ENCODE results near the gene PAQR3. TPM values are rescaled to one million over a fixed set of nuclear protein-coding genes. Genes with fewer than 3 reads are reported as not detected.
"Not testable (repeated sequence)": the region's sequence is repeated elsewhere in the genome, so short reads cannot be mapped to it uniquely, and the experiment has no call there.

The PAQR3 gene
- total and polyA plus RNA-seq, 3 experiments from 2014 or later: 7.4 to 11.8 (median 11.1) TPM

DNA sequence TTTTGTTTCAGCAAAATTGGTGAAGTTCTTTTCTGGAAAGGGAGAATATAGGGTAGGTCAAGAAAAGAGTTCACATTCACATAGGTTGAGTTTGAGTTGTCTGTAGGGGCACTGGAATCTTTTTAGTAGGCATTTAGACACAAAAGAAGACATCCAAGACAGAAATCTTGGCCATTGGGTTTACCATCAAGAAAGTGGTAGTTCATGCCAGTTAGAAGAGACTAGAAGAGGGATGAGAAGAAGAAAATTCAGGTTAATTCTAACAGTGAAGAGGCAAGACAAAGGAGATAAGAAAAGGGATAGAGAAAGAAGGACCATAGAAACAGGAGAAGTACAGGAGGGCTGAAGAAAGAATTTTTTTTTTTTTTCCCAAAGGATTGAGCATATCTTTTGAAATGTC lies 39.9 kb downstream of the PAQR3 start:
- ChIA-PET CTCF (no interaction called here), POLR2A (no interaction called here)
- peaks cover 1 to 4% (median 3%) of the 10 kb centered on the region in 3 donors for H3K36me3 Mint-ChIP-seq
- H3K4me3 ChIP-seq (ENCODE audit: low read length): no peak overlapping the region
- no peak overlapping the region for H3K27ac ChIP-seq (ENCODE audit: low read depth, low read length)
- H3K4me1 Mint-ChIP-seq: no peaks in the 10 kb centered on the region
- H3K9me3 ChIP-seq (ENCODE audit: low read length): no peaks in the 10 kb centered on the region
- no peaks in the 10 kb centered on the region for H3K36me3 ChIP-seq (ENCODE audit: insufficient read depth, low read length)
- no peak overlapping the region for H3K4me3 Mint-ChIP-seq
- H3K27me3 ChIP-seq (ENCODE audit: insufficient read depth, low read length, poor library complexity, severe bottlenecking): no peaks in the 10 kb centered on the region
- H3K27me3 Mint-ChIP-seq: no peaks in the 10 kb centered on the region
- no peaks in the 10 kb centered on the region for H3K9me3 Mint-ChIP-seq
- no peak overlapping the region for H3K27ac Mint-ChIP-seq
- DNase-seq: no peak
- no peaks in the 10 kb centered on the region for H3K4me1 ChIP-seq (ENCODE audit: insufficient read depth, low read length)

- H3K27me3 ChIP-seq (ENCODE audit: insufficient read depth, low read length, poor library complexity, severe bottlenecking): no peaks in the 10 kb centered on the region
- Mint-ChIP-seq H3K27ac (no peak overlapping the region), H3K4me3 (peak overlapping the region in 1 of 7 donors; percentile 17)
Observed at GRCh38 chr4:78889955-78890354, 49.3 kb downstream of the PAQR3 start.

DNA sequence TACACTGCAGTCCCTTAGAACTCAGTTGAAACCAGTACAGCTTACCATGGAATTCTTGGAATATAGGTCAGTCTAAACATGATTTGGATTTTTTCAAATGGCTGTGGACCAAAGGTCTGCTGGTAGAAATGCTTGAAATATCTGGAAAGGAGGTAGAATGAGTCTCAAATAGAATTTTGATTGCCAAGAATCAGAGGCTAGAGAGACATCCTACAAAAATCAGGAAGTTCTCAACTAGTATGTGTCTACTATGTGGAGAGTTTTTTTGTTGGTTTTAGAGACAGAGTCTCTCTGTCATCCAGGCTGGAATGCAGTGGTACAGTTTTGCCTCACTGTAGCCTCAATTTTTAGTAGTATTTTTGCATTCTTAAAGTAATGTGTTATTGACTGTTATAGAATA lies 53.6 kb downstream of the PAQR3 start:
- peaks cover 6 to 8% (median 6%) of the 10 kb centered on the region in 3 donors for H3K4me1 Mint-ChIP-seq
- no peaks in the 10 kb centered on the region for H3K9me3 Mint-ChIP-seq
- ChIA-PET CTCF (no interaction called here), POLR2A (no interaction called here)
- H3K4me3 Mint-ChIP-seq: no peak overlapping the region
- H3K9me3 ChIP-seq (ENCODE audit: low read length): no peaks in the 10 kb centered on the region
- no peak overlapping the region for H3K4me3 ChIP-seq (ENCODE audit: low read length)
- peak overlapping the region in 1 of 8 donors; percentile 42 for H3K27ac Mint-ChIP-seq
- peaks cover 5 to 21% (median 7%) of the 10 kb centered on the region in 3 donors for H3K36me3 Mint-ChIP-seq
- no peaks in the 10 kb centered on the region for H3K36me3 ChIP-seq (ENCODE audit: insufficient read depth, low read length)
- no peak for DNase-seq
- no peaks in the 10 kb centered on the region for H3K27me3 ChIP-seq (ENCODE audit: insufficient read depth, low read length, poor library complexity, severe bottlenecking)
- no peaks in the 10 kb centered on the region for H3K27me3 Mint-ChIP-seq
- H3K4me1 ChIP-seq (ENCODE audit: insufficient read depth, low read length): no peaks in the 10 kb centered on the region
- no peak overlapping the region for H3K27ac ChIP-seq (ENCODE audit: low read depth, low read length)

More at GRCh38 chr4:78889955-78890354, 49.3 kb downstream of the PAQR3 start:
- peaks cover 14 to 37% (median 15%) of the 10 kb centered on the region in 3 donors for H3K36me3 Mint-ChIP-seq
- Histone ChIP-seq H3K27ac (ENCODE audit: low read depth, low read length) (no peak overlapping the region), H3K4me3 (ENCODE audit: low read length) (no peak overlapping the region), H3K9me3 (ENCODE audit: low read length) (no peaks in the 10 kb centered on the region), H3K4me1 (ENCODE audit: insufficient read depth, low read length) (no peaks in the 10 kb centered on the region), H3K36me3 (ENCODE audit: insufficient read depth, low read length) (peaks cover 4% of the 10 kb centered on the region)
- H3K9me3 Mint-ChIP-seq: no peaks in the 10 kb centered on the region
- POLR2A ChIA-PET: no interaction called here
- H3K4me1 Mint-ChIP-seq: peaks cover 7 to 14% (median 11%) of the 10 kb centered on the region in 3 donors
- DNase-seq: no peak
- CTCF ChIA-PET: no interaction called here
- H3K27me3 Mint-ChIP-seq: no peaks in the 10 kb centered on the region

DNA sequence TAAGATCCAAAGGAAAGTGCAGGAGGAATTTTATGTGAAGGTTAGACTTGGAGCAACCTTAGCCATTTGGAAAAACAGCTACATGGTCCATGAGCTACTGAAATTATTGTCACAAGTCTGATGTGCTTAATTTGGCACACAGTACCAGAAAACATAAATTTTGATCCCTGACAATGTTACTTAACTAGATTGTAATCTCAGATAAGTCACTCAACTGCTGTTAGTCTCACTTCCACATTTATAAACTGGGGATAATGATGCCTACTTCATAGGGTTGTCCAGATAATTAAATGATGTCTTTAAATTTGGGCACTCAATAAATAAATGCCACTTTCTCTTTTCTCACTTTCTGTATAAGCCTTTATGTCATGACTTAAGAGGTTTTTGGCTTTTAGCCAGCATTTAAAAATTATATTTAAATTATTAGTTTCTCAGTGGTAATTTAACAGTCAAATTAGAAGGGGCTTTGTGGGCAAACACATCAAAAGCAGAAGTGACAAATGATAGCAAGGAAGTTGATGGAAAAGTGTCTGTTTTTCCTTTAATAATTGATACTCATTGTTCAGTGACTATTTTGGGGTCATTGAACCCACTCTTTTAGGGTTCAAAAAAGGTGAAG lies 58.3 kb downstream of the PAQR3 start:
- no peaks in the 10 kb centered on the region for H3K9me3 ChIP-seq (ENCODE audit: low read length)
- no peak overlapping the region for H3K27ac Mint-ChIP-seq
- H3K27me3 Mint-ChIP-seq: no peaks in the 10 kb centered on the region
- no peak overlapping the region for H3K27ac ChIP-seq (ENCODE audit: low read depth, low read length)
- CTCF ChIA-PET: no interaction called here
- no peaks in the 10 kb centered on the region for H3K4me1 Mint-ChIP-seq
- H3K4me3 Mint-ChIP-seq: no peak overlapping the region
- H3K36me3 ChIP-seq (ENCODE audit: insufficient read depth, low read length): no peaks in the 10 kb centered on the region
- no peaks in the 10 kb centered on the region for H3K27me3 ChIP-seq (ENCODE audit: insufficient read depth, low read length, poor library complexity, severe bottlenecking)
- POLR2A ChIA-PET: no interaction called here
- no peaks in the 10 kb centered on the region for H3K4me1 ChIP-seq (ENCODE audit: insufficient read depth, low read length)
- H3K36me3 Mint-ChIP-seq: peaks cover 0 to 13% (median 2%) of the 10 kb centered on the region in 3 donors
- no peak overlapping the region for H3K4me3 ChIP-seq (ENCODE audit: low read length)
- no peaks in the 10 kb centered on the region for H3K9me3 Mint-ChIP-seq
- DNase-seq: no peak

DNA sequence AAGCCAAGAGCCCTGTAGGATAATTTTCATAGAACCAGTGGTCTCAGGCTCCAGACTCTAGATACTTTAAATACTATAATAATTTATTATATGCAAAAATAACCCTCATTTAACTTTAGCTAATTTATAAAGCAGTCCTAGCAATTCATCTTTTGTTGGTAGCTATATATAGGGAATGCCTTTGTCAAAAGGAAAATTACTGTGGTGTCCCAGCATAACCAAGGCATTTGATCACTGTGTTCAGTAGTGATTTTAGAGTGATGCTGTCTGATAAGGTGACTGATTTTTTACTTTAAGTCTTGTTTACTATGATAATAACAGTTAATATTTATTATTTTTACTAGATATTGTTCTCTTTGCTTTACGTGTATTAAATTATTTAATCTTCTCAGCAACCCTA lies 61.2 kb downstream of the PAQR3 start:
- CTCF ChIA-PET: no interaction called here
- Histone ChIP-seq H3K4me1 (ENCODE audit: insufficient read depth, low read length) (no peaks in the 10 kb centered on the region), H3K36me3 (ENCODE audit: insufficient read depth, low read length) (no peaks in the 10 kb centered on the region), H3K27me3 (ENCODE audit: insufficient read depth, low read length, poor library complexity, severe bottlenecking) (no peaks in the 10 kb centered on the region), H3K4me3 (ENCODE audit: low read length) (no peak overlapping the region), H3K9me3 (ENCODE audit: low read length) (no peaks in the 10 kb centered on the region), H3K27ac (ENCODE audit: low read depth, low read length) (no peak overlapping the region)
- Mint-ChIP-seq H3K9me3 (no peaks in the 10 kb centered on the region), H3K4me3 (no peak overlapping the region), H3K4me1 (no peaks in the 10 kb centered on the region), H3K36me3 (peaks cover 4 to 21% (median 5%) of the 10 kb centered on the region in 3 donors), H3K27ac (no peak overlapping the region), H3K27me3 (no peaks in the 10 kb centered on the region)
- POLR2A ChIA-PET: no interaction called here
- DNase-seq: no peak

GRCh38 chr4:78876568-78877320 lies 62.5 kb downstream of the PAQR3 start:
- Mint-ChIP-seq H3K4me1 (no peaks in the 10 kb centered on the region), H3K9me3 (no peaks in the 10 kb centered on the region), H3K36me3 (peaks cover 8 to 30% (median 15%) of the 10 kb centered on the region in 3 donors), H3K27ac (no peak overlapping the region), H3K27me3 (no peaks in the 10 kb centered on the region), H3K4me3 (no peak overlapping the region)
- Histone ChIP-seq H3K27ac (ENCODE audit: low read depth, low read length) (no peak overlapping the region), H3K27me3 (ENCODE audit: insufficient read depth, low read length, poor library complexity, severe bottlenecking) (no peaks in the 10 kb centered on the region), H3K9me3 (ENCODE audit: low read length) (no peaks in the 10 kb centered on the region), H3K4me3 (ENCODE audit: low read length) (no peak overlapping the region), H3K4me1 (ENCODE audit: insufficient read depth, low read length) (no peaks in the 10 kb centered on the region), H3K36me3 (ENCODE audit: insufficient read depth, low read length) (peaks cover 7% of the 10 kb centered on the region)
- POLR2A ChIA-PET: no interaction called here
- no peak for DNase-seq
- CTCF ChIA-PET: no interaction called here

DNA sequence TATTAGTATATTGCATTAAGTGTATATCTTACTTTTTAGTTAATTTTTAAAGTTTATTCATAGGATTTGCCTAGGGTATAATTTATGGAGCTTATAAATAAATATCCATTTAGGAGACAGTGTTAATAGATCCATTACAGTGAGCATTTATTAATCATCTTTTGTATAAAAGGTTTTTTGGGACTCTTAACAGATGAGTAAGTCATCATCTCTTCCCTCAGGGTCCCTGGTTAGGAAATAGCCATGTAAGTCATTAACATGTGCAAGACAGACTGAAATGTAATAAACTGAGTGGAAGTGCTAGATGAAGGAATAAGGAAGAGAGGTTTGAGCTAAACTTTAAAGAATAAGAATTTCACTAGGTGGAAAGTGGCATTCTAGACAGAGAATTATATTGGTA lies 69.2 kb downstream of the PAQR3 start:
- no peaks in the 10 kb centered on the region for H3K27me3 Mint-ChIP-seq
- no peak for DNase-seq
- CTCF ChIA-PET: no interaction called here

GRCh38 chr4:78868712-78869111 lies 70.5 kb downstream of the PAQR3 start:
- H3K27me3 ChIP-seq (ENCODE audit: insufficient read depth, low read length, poor library complexity, severe bottlenecking); DNase-seq; POLR2A ChIA-PET; H3K9me3 ChIP-seq (ENCODE audit: low read length); H3K4me1 ChIP-seq (ENCODE audit: insufficient read depth, low read length); H3K4me3 Mint-ChIP-seq; H3K4me1 Mint-ChIP-seq; H3K27ac ChIP-seq (ENCODE audit: low read depth, low read length); H3K9me3 Mint-ChIP-seq; CTCF ChIA-PET; H3K27me3 Mint-ChIP-seq; H3K4me3 ChIP-seq (ENCODE audit: low read length); H3K27ac Mint-ChIP-seq: not testable (repeated sequence)
- peaks cover 7 to 36% (median 25%) of the 10 kb centered on the region in 3 donors for H3K36me3 Mint-ChIP-seq
- peaks cover 11% of the 10 kb centered on the region for H3K36me3 ChIP-seq (ENCODE audit: insufficient read depth, low read length)

More for the DNA sequence above, 69.2 kb downstream of the PAQR3 start:
- POLR2A ChIA-PET: no interaction called here
- H3K27ac Mint-ChIP-seq: peak overlapping the region in 1 of 8 donors; percentile 52
- Histone ChIP-seq H3K9me3 (ENCODE audit: low read length) (no peaks in the 10 kb centered on the region), H3K36me3 (ENCODE audit: insufficient read depth, low read length) (peaks cover 11% of the 10 kb centered on the region), H3K27ac (ENCODE audit: low read depth, low read length) (no peak overlapping the region), H3K4me3 (ENCODE audit: low read length) (no peak overlapping the region), H3K27me3 (ENCODE audit: insufficient read depth, low read length, poor library complexity, severe bottlenecking) (no peaks in the 10 kb centered on the region), H3K4me1 (ENCODE audit: insufficient read depth, low read length) (no peaks in the 10 kb centered on the region)
- no peaks in the 10 kb centered on the region for H3K4me1 Mint-ChIP-seq
- H3K36me3 Mint-ChIP-seq: peaks cover 8 to 40% (median 26%) of the 10 kb centered on the region in 3 donors
- H3K4me3 Mint-ChIP-seq: no peak overlapping the region
- H3K9me3 Mint-ChIP-seq: no peaks in the 10 kb centered on the region
